ENCODE data around the gene CLCN2. TPM values are rescaled to one million over a fixed set of nuclear protein-coding genes. Genes with fewer than 3 reads are reported as not detected.

The CLCN2 gene
- total and polyA plus RNA-seq, 3 donors from 2014 or later = 46.7 to 118 (median 98.2) TPM

DNA sequence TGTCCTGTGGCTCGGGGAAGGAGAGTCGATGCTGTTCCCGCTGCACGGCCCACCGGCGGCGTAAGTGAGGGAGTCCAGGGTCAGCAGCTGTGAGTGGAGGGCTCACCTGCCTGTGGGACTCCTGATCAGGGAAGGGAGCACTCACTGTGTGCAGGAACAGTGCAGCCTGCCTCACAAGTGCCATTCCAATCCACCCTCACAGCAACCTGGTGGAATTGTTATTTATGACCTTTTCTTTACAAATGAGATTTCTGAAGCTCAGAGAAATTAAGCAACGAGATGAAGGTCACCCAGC lies 27.5 kb upstream of the CLCN2 start:
- Histone ChIP-seq H3K27me3 (no peaks in the 10 kb centered on the region), H3K9me3 (no peaks in the 10 kb centered on the region), H3K4me3 (no peak overlapping the region), H3K36me3 (ENCODE audit: low read depth, missing control alignments) (no peaks in the 10 kb centered on the region), H3K4me1 (no peaks in the 10 kb centered on the region), H3K27ac (no peak overlapping the region)
- DNase-seq = no peak
- no peak for TF ChIP-seq POLR2A (IDR thresholded peaks at IDR 0.05)
- TF ChIP-seq, protein P1, sequence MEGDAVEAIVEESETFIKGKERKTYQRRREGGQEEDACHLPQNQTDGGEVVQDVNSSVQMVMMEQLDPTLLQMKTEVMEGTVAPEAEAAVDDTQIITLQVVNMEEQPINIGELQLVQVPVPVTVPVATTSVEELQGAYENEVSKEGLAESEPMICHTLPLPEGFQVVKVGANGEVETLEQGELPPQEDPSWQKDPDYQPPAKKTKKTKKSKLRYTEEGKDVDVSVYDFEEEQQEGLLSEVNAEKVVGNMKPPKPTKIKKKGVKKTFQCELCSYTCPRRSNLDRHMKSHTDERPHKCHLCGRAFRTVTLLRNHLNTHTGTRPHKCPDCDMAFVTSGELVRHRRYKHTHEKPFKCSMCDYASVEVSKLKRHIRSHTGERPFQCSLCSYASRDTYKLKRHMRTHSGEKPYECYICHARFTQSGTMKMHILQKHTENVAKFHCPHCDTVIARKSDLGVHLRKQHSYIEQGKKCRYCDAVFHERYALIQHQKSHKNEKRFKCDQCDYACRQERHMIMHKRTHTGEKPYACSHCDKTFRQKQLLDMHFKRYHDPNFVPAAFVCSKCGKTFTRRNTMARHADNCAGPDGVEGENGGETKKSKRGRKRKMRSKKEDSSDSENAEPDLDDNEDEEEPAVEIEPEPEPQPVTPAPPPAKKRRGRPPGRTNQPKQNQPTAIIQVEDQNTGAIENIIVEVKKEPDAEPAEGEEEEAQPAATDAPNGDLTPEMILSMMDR (IDR thresholded peaks at IDR 0.05) = no peak
- intact Hi-C loops (cut with DNase I; ENCODE audit: low total_unique reads) = no loop called here
- 78 to 80% methylated on average over 1 to 8 of the region's 8 CpGs for WGBS, 2 donors

- 74 to 83% methylated on average over 8 of the region's 8 CpGs for WGBS, 2 donors
- TF ChIP-seq, protein P1 (IDR thresholded peaks at IDR 0.05) = no peak
- TF ChIP-seq POLR2A (IDR thresholded peaks at IDR 0.05) = no peak
These were observed 26.9 kb upstream of the CLCN2 start for GRCh38 chr3:184388164-184388935.

DNA sequence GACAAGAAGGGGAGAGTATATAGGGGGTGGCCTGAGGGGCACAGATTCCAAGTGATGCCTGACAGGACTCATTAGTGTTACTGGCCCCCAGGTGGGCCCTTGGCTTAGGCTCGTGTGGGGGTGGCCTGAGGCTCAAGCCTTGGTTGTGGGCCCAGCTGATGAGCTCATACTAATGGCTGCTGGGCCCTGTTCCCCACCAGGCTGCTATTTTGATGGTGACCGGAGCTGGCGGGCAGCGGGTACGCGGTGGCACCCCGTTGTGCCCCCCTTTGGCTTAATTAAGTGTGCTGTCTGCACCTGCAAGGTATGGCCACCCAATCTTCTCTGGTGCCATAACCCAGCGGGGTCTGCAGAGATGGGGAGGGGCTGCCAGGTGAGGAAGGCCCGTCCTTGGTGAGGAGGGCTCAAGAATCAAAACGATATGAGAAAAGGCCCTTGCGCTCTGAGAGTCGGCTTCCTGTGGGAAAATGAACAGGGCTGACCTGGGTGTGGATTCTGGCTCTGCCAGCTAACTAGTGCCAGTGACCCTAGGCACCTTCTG lies 25.8 kb upstream of the CLCN2 start:
- intact Hi-C loops (cut with DNase I; ENCODE audit: low total_unique reads) = no loop called here
- TF ChIP-seq POLR2A (IDR thresholded peaks at IDR 0.05) = no peak
- TF ChIP-seq, protein P1 (IDR thresholded peaks at IDR 0.05) = no peak
- 93 to 97% methylated on average over 6 to 12 of the region's 12 CpGs for WGBS, 2 donors
- Histone ChIP-seq H3K4me1 (no peaks in the 10 kb centered on the region), H3K9me3 (no peaks in the 10 kb centered on the region), H3K4me3 (no peak overlapping the region), H3K36me3 (ENCODE audit: low read depth, missing control alignments) (no peaks in the 10 kb centered on the region), H3K27me3 (no peaks in the 10 kb centered on the region), H3K27ac (no peak overlapping the region)
- no peak for DNase-seq

More at GRCh38 chr3:184388164-184388935, 26.9 kb upstream of the CLCN2 start:
- no peaks in the 10 kb centered on the region for H3K4me1 ChIP-seq
- no peaks in the 10 kb centered on the region for H3K36me3 ChIP-seq (ENCODE audit: low read depth, missing control alignments)
- H3K27ac ChIP-seq = no peak overlapping the region
- H3K9me3 ChIP-seq = no peaks in the 10 kb centered on the region
- no peaks in the 10 kb centered on the region for H3K27me3 ChIP-seq
- intact Hi-C loops (cut with DNase I; ENCODE audit: low total_unique reads) = no loop called here
- no peak overlapping the region for H3K4me3 ChIP-seq
- DNase-seq = no peak

DNA sequence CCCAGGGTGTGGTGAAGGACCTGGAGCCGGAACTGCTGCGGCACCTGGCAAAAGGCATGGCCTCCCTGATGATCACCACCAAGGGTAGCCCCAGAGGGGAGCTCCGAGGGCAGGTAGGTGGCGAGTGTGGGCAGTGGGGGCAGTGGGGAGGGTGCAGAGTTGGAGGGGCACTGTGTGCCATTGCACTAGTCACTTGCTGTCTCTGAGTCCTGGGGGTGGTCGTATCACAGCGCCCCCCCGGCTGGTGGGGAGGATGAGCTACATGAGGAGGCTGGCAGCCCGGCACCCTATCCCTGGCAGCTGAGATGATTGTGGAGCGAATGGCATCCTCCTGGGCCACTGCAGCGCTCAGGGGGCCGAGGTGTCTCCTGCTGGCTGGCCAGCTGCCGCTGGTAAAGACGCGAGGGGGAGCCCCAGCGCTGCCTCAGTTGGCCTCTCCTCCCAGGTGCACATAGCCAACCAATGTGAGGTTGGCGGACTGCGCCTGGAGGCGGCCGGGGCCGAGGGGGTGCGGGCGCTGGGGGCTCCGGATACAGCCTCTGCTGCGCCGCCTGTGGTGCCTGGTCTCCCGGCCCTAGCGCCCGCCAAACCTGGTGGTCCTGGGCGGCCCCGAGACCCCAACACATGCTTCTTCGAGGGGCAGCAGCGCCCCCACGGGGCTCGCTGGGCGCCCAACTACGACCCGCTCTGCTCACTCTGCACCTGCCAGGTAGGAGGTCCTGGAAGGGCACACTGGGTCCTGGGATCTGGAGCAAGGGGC lies 24.8 kb upstream of the CLCN2 start:
- no peaks in the 10 kb centered on the region for H3K9me3 ChIP-seq
- no peaks in the 10 kb centered on the region for H3K27me3 ChIP-seq
- TF ChIP-seq, protein P1 (IDR thresholded peaks at IDR 0.05) = no peak
- no peak for TF ChIP-seq POLR2A (IDR thresholded peaks at IDR 0.05)
- no peak for DNase-seq
- WGBS, 2 donors = 81 to 86% methylated on average over 7 to 37 of the region's 37 CpGs
- no peaks in the 10 kb centered on the region for H3K36me3 ChIP-seq (ENCODE audit: low read depth, missing control alignments)
- H3K4me3 ChIP-seq = no peak overlapping the region
- intact Hi-C loops (cut with DNase I; ENCODE audit: low total_unique reads) = no loop called here
- H3K4me1 ChIP-seq = no peaks in the 10 kb centered on the region
- no peak overlapping the region for H3K27ac ChIP-seq

Data from testis (tissue), 3 donors.